Measurements from ENCODE around the gene DOCK6.
"Not testable (repeated sequence)": the region's sequence is repeated elsewhere in the genome, so short reads cannot be mapped to it uniquely, and the experiment has no call there.

The DOCK6 gene

DNA sequence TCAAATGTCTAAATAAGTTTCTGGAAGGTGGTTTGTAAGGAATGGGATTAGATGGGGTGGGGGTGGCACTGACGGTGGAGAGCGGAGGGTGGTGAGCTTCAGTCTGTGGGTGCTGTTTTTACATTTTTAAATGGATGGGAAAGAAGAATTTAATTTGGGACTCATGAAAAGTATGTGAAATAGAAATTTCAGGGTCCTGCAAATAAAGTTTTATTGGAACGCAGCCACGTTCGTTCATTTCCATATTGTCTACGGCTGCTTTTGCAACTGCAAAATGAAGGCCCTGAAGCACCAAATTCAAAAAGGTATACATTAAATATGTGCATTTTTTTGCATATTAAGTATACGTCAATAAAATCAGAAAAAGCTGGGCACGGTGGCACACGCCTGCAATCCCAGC lies 74.9 kb downstream of the DOCK6 start:
- no peaks in the 10 kb centered on the region for H3K27me3 ChIP-seq (ENCODE audit: insufficient read depth, poor library complexity, severe bottlenecking)
- peaks cover 32% of the 10 kb centered on the region for H3K36me3 ChIP-seq (ENCODE audit: low read depth)
- H3K27ac ChIP-seq (ENCODE audit: poor library complexity, severe bottlenecking) = no peak overlapping the region
- TF ChIP-seq, protein P1, sequence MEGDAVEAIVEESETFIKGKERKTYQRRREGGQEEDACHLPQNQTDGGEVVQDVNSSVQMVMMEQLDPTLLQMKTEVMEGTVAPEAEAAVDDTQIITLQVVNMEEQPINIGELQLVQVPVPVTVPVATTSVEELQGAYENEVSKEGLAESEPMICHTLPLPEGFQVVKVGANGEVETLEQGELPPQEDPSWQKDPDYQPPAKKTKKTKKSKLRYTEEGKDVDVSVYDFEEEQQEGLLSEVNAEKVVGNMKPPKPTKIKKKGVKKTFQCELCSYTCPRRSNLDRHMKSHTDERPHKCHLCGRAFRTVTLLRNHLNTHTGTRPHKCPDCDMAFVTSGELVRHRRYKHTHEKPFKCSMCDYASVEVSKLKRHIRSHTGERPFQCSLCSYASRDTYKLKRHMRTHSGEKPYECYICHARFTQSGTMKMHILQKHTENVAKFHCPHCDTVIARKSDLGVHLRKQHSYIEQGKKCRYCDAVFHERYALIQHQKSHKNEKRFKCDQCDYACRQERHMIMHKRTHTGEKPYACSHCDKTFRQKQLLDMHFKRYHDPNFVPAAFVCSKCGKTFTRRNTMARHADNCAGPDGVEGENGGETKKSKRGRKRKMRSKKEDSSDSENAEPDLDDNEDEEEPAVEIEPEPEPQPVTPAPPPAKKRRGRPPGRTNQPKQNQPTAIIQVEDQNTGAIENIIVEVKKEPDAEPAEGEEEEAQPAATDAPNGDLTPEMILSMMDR (IDR thresholded peaks at IDR 0.05; ENCODE audit: poor library complexity, severe bottlenecking) = no peak
- H3K9me3 ChIP-seq (ENCODE audit: severe bottlenecking) = no peaks in the 10 kb centered on the region
- peaks cover 7% of the 10 kb centered on the region for H3K4me1 ChIP-seq (ENCODE audit: insufficient read depth, poor library complexity, severe bottlenecking)
- DNase-seq (ENCODE audit: low spot score) (no peak), ATAC-seq (ENCODE audit: low read depth) (no peak)
- no peak overlapping the region for H3K4me3 ChIP-seq (ENCODE audit: severe bottlenecking)

DNA sequence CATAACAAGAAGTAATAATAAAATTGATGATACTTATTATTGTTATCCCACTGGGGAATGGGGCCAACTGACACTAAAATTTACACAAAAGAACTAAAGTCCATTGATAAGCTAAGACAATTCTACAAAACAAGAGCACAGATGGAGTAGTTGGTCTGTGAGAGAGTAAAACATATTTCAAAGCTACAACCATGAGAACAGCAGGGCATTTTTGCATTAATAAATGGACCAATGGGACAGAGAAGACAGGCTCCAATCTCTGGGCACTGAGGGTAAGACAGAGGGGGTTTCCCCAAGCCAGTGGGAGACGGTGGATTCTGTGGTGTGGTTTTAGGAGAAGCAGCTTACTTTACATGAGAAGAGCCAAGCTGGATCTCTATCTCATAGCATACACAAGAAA lies 79.3 kb downstream of the DOCK6 start:
- no peak overlapping the region for H3K27ac ChIP-seq (ENCODE audit: poor library complexity, severe bottlenecking)
- no peaks in the 10 kb centered on the region for H3K9me3 ChIP-seq (ENCODE audit: severe bottlenecking)
- DNase-seq (ENCODE audit: low spot score) (no peak), ATAC-seq (ENCODE audit: low read depth) (no peak)
- H3K27me3 ChIP-seq (ENCODE audit: insufficient read depth, poor library complexity, severe bottlenecking) = no peaks in the 10 kb centered on the region
- H3K4me1 ChIP-seq (ENCODE audit: insufficient read depth, poor library complexity, severe bottlenecking) = no peaks in the 10 kb centered on the region
- peaks cover 20% of the 10 kb centered on the region for H3K36me3 ChIP-seq (ENCODE audit: low read depth)
- no peak overlapping the region for H3K4me3 ChIP-seq (ENCODE audit: severe bottlenecking)
- TF ChIP-seq, protein P1 (IDR thresholded peaks at IDR 0.05; ENCODE audit: poor library complexity, severe bottlenecking) = no peak

DNA sequence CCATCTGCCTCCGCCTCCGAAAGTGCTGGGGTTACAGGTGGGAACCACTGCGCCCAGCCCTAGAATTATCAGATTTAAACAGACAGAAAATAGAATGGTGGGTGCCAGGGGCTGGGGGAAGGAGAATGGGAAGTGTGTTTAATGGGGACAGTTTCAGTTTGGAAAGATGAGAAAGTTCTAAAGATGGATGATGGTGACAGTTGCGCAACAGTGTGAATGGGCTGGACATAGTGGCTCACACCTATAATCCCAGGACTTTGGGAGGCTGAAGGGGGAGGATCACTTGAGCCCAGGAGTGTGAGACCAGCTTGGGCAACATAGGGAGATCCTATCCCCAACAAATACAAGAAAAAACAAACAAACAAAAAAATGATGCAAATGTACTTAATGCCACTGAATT lies 80.8 kb downstream of the DOCK6 start:
- H3K36me3 ChIP-seq (ENCODE audit: low read depth) = peaks cover 9% of the 10 kb centered on the region; the same call in 1 of the 2 replicates
- H3K9me3 ChIP-seq (ENCODE audit: severe bottlenecking) = no peaks in the 10 kb centered on the region
- ATAC-seq (ENCODE audit: low read depth) (no peak), DNase-seq (ENCODE audit: low spot score) (no peak)
- H3K4me3 ChIP-seq (ENCODE audit: severe bottlenecking) = no peak overlapping the region
- H3K27me3 ChIP-seq (ENCODE audit: insufficient read depth, poor library complexity, severe bottlenecking) = no peaks in the 10 kb centered on the region
- TF ChIP-seq, protein P1 (IDR thresholded peaks at IDR 0.05; ENCODE audit: poor library complexity, severe bottlenecking) = no peak
- no peak overlapping the region for H3K27ac ChIP-seq (ENCODE audit: poor library complexity, severe bottlenecking)
- H3K4me1 ChIP-seq (ENCODE audit: insufficient read depth, poor library complexity, severe bottlenecking) = no peaks in the 10 kb centered on the region

DNA sequence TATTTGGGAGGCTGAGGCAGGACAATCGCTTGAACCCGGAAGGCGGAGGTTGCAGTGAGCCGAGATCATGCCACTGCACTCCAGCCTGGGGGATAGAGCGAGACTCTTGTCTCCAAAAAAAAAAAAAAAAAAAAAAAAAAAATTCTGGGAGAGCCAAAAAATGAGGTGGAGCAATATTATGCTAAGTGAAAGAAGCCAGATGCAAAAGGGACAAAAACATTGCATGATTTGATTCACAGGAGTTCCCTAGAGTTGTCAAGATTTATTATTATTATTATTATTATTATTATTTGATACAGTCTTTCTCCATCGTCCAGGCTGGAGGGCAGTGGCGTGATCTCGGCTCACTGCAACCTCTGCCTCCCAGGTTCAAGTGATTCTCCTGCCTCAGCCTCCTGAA lies 81.3 kb downstream of the DOCK6 start:
- H3K4me1 ChIP-seq (ENCODE audit: insufficient read depth, poor library complexity, severe bottlenecking); H3K27me3 ChIP-seq (ENCODE audit: insufficient read depth, poor library complexity, severe bottlenecking); H3K4me3 ChIP-seq (ENCODE audit: severe bottlenecking); ATAC-seq (ENCODE audit: low read depth); DNase-seq (ENCODE audit: low spot score); H3K9me3 ChIP-seq (ENCODE audit: severe bottlenecking); H3K27ac ChIP-seq (ENCODE audit: poor library complexity, severe bottlenecking): not testable (repeated sequence)
- H3K36me3 ChIP-seq (ENCODE audit: low read depth) = peaks cover 14% of the 10 kb centered on the region; the same call in 1 of the 2 replicates

DNA sequence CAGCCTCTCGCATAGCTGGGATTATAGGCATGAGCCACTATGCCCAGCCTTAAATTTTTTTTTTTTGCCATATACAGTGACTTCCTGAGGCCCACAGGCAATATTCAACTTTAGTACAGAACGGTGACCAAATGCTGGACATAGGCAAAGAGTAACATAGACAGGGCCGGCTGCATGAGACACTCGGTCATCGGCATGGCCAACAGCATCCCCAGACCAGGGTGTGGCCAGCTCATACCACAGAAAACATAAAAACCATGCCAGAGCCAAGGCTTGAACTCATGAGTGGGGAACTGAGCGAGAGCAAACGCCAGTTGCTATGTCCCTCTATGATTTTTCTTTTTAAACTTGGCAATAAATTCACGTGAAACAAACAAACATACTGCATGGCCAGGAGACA lies 82.0 kb downstream of the DOCK6 start:
- Histone ChIP-seq H3K4me1 (ENCODE audit: insufficient read depth, poor library complexity, severe bottlenecking) (no peaks in the 10 kb centered on the region), H3K27ac (ENCODE audit: poor library complexity, severe bottlenecking) (no peak overlapping the region), H3K27me3 (ENCODE audit: insufficient read depth, poor library complexity, severe bottlenecking) (no peaks in the 10 kb centered on the region), H3K9me3 (ENCODE audit: severe bottlenecking) (no peaks in the 10 kb centered on the region), H3K4me3 (ENCODE audit: severe bottlenecking) (no peak overlapping the region), H3K36me3 (ENCODE audit: low read depth) (peaks cover 15% of the 10 kb centered on the region; the same call in 1 of the 2 replicates)
- DNase-seq (ENCODE audit: low spot score) (no peak), ATAC-seq (ENCODE audit: low read depth) (no peak)
- TF ChIP-seq, protein P1 (IDR thresholded peaks at IDR 0.05; ENCODE audit: poor library complexity, severe bottlenecking) = no peak

Data from RWPE2 (cell line).